OCI-LY7 (cell line): ENCODE measurements around the gene TRDN.

Experiments
- CTCF ChIP-seq: fragments of 200-600 bp; sonication (generic); conservative IDR thresholded peaks from 2 replicates; pipeline ENCODE4 v1.5.1; 2014; ENCODE audit warnings: mild to moderate bottlenecking, antibody characterized with exemption, low read length, moderate library complexity, mixed read lengths
- EZH2phosphoT487 ChIP-seq: fragments of 200-600 bp; sonication (generic); IDR thresholded peaks from 2 replicates; pipeline ENCODE4 v1.6.1; 2018; ENCODE audit warnings: low read depth, borderline replicate concordance, mild to moderate bottlenecking, mixed run types, antibody characterized with exemption, low read length, moderate library complexity, mixed read lengths

DNA sequence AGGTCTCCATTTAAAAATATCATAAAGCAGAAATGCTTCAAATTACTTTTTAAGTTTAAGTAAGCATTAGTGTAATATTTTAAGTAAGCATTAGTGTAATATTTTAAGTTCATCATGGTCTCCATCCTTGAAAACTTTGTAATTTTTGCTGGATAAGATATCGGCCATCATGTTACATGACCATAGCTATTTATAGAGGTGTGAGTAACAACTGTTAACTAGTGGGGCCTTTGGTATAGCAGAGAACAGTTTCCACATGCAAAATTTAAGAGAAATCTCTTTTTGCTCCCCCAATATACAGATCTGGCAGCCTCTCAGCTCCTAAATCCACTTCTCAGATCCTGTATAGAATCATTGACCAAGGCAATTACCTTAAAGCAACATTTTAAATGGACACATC lies 468 bp downstream of the TRDN start:
- TF ChIP-seq CTCF (no peak), EZH2phosphoT487 (no peak)
